HCT116 (cell line): Measurements from ENCODE around the gene NFIB. TPM values are rescaled to one million over a fixed set of nuclear protein-coding genes. Genes with fewer than 3 reads are reported as not detected.

ENCODE experiments used
- ATAC-seq: fragments of 200-7000 bp; cut with Tn5 transposase; 2 replicates; pipeline ENCODE4 v1.9.1; 2020; ENCODE audit warnings: mild to moderate bottlenecking, moderate library complexity
- BruUV-seq: library from RNA; stranded (reverse); fragments of 400-500 nt; replicated peaks from 2 replicates; lab custom pipeline; 2021; lab: Mats Ljungman, UMichigan
- CTCF ChIA-PET: fragments of 300-600 bp; sonication (Branson Sonifier 250); formaldehyde crosslinking; loops from one replicate; lab custom pipeline; 2021; ENCODE audit warnings: antibody characterized with exemption; lab: Charles Lee
- POLR2A ChIA-PET: fragments of 300-600, 350-600 bp; sonication (Branson Sonifier 250); formaldehyde crosslinking; loops from one replicate; lab custom pipeline; 2021; ENCODE audit warnings: antibody characterized with exemption; lab: Charles Lee
- RAD21 ChIA-PET, 2 experiments: fragments of 300-600 bp; sonication (Branson Sonifier 250); formaldehyde crosslinking; loops; one replicate each; lab custom pipeline; 2023; ENCODE audit warnings: low total read pairs in 2 of 2; ENCODE audit not compliant: uncharacterized antibody in 2 of 2, unreplicated experiment in 2 of 2, low non-redundant PET in 1 of 2; lab: Charles Lee
- DNase-seq: peaks from one replicate; pipeline ENCODE4 v3.0.0-alpha.2; 2010; ENCODE audit warnings: low read depth, low spot score
- H2AFZ ChIP-seq: fragments of 200-600 bp; shearing (Covaris generic), sonication (generic); 2 replicates; pipeline ENCODE4 v1.6.1; 2017; ENCODE audit warnings: low read depth, mixed run types, mixed read lengths, antibody characterized with exemption, low read length; ENCODE audit not compliant: poor library complexity, severe bottlenecking
- H3K27ac ChIP-seq: 2 replicates; pipeline ENCODE4 v1.5.1; 2012; ENCODE audit warnings: low read depth, low read length
- H3K27me3 ChIP-seq: fragments of 200-600 bp; sonication (generic); 2 replicates; pipeline ENCODE4 v1.6.1; 2016; ENCODE audit warnings: mixed run types, low read length, mixed read lengths; ENCODE audit not compliant: insufficient read depth
- H3K36me3 ChIP-seq, 2 experiments: fragments of 200-500 bp in 1 of 2; fragments of 200-600 bp in 1 of 2; sonication (Bioruptor generic) in 1 of 2; sonication (generic) in 1 of 2; 2 replicates each; pipeline versions ENCODE4 v1.5.1 to v1.6.1; 2014 to 2016; ENCODE audit warnings: low read length in 2 of 2, inconsistent platforms in 1 of 2, mixed read lengths in 1 of 2, mixed run types in 1 of 2; ENCODE audit not compliant: insufficient read depth in 2 of 2, control insufficient read depth in 1 of 2
- H3K4me1 ChIP-seq, 2 experiments: fragments of 200-600 bp in 1 of 2; sonication (generic) in 1 of 2; 2 replicates each; pipeline versions ENCODE4 v1.5.1 to v1.6.1; 2012 to 2017; ENCODE audit warnings: low read length in 2 of 2, inconsistent platforms in 1 of 2, mild to moderate bottlenecking in 1 of 2, mixed read lengths in 1 of 2, mixed run types in 1 of 2, moderate library complexity in 1 of 2; ENCODE audit not compliant: insufficient read depth in 2 of 2, control insufficient read depth in 1 of 2
- H3K4me2 ChIP-seq: fragments of 200-600 bp; sonication (generic); 2 replicates; pipeline ENCODE4 v1.6.1; 2017; ENCODE audit warnings: mixed run types, low read length, mixed read lengths
- H3K4me3 ChIP-seq, 2 experiments: fragments of 200-600 bp in 1 of 2; sonication (generic) in 1 of 2; replicated peaks in 1 of 2; 2 replicates each; pipeline ENCODE4 v1.5.1; 2011 to 2016; ENCODE audit warnings: low read length in 2 of 2, control low read depth in 1 of 2, low read depth in 1 of 2, mild to moderate bottlenecking in 1 of 2, mixed read lengths in 1 of 2, mixed run types in 1 of 2
- H3K79me2 ChIP-seq: fragments of 200-600 bp; sonication (generic); 2 replicates; pipeline ENCODE4 v1.6.1; 2017; ENCODE audit warnings: mild to moderate bottlenecking, mixed run types, low read length, moderate library complexity, mixed read lengths; ENCODE audit not compliant: insufficient read depth
- H3K9ac ChIP-seq: fragments of 200-600 bp; sonication (generic); 2 replicates; pipeline ENCODE4 v1.6.1; 2016; ENCODE audit warnings: low read length, mixed read lengths
- H3K9me2 ChIP-seq: fragments of 200-600 bp; sonication (generic), shearing (Covaris generic); 2 replicates; pipeline ENCODE4 v1.6.1; 2017; ENCODE audit warnings: mixed run types, mild to moderate bottlenecking, moderate library complexity; ENCODE audit not compliant: insufficient read depth
- H3K9me3 ChIP-seq, 2 experiments: fragments of 200-500 bp in 1 of 2; fragments of 200-600 bp in 1 of 2; sonication (Bioruptor generic) in 1 of 2; sonication (generic) in 1 of 2; 2 replicates each; pipeline ENCODE4 v1.6.1; 2014 to 2017; ENCODE audit warnings: low read length in 2 of 2, mixed read lengths in 2 of 2, inconsistent platforms in 1 of 2, low read depth in 1 of 2, mild to moderate bottlenecking in 1 of 2, mixed run types in 1 of 2, moderate library complexity in 1 of 2; ENCODE audit not compliant: control insufficient read depth in 1 of 2, insufficient read depth in 1 of 2
- H4K20me1 ChIP-seq: fragments of 200-600 bp; sonication (generic), shearing (Covaris generic); 2 replicates; pipeline ENCODE4 v1.6.1; 2017; ENCODE audit warnings: mixed run types, mild to moderate bottlenecking, moderate library complexity; ENCODE audit not compliant: insufficient read depth
- ATF3 ChIP-seq: IDR thresholded peaks from 2 replicates; pipeline ENCODE4 v1.6.1; 2012
- CBX3 ChIP-seq: IDR thresholded peaks from 2 replicates; pipeline ENCODE4 v1.6.1; 2012; ENCODE audit warnings: low read depth
- CEBPB ChIP-seq: IDR thresholded peaks from 2 replicates; pipeline ENCODE4 v1.6.1; 2012; ENCODE audit warnings: low read depth
- EGR1 ChIP-seq: IDR thresholded peaks from 2 replicates; pipeline ENCODE4 v1.6.1; 2012; ENCODE audit warnings: low read depth
- ELF1 ChIP-seq: IDR thresholded peaks from 2 replicates; pipeline ENCODE4 v1.6.1; 2012; ENCODE audit warnings: low read depth, borderline replicate concordance
- JUND ChIP-seq: IDR thresholded peaks from 2 replicates; pipeline ENCODE4 v1.6.1; 2012
- RAD21 ChIP-seq: IDR thresholded peaks from 2 replicates; pipeline ENCODE4 v1.6.1; 2012; ENCODE audit warnings: low read depth, mild to moderate bottlenecking
- SIN3A ChIP-seq: IDR thresholded peaks from 2 replicates; pipeline ENCODE4 v1.6.1; 2012; ENCODE audit warnings: low read depth
- TCF7L2 ChIP-seq: IDR thresholded peaks from 2 replicates; pipeline ENCODE4 v1.7.0; 2011; ENCODE audit warnings: borderline replicate concordance, inconsistent platforms; ENCODE audit not compliant: insufficient read depth, insufficient read length; ENCODE audit errors: extremely low read depth
- ZFX ChIP-seq: fragments of 450-650 bp; IDR thresholded peaks from 2 replicates; pipeline ENCODE4 v1.6.1; 2017
- ZNF274 ChIP-seq: fragments of 200-500 bp; sonication (Bioruptor generic); IDR thresholded peaks from 2 replicates; pipeline ENCODE4 v1.6.1; 2014; ENCODE audit warnings: mild to moderate bottlenecking, low read depth, low read length, inconsistent platforms
- intact Hi-C: fragments of 100-400 bp; cut with micrococcal nuclease; formaldehyde crosslinking; loops from 2 replicates; pipeline ENCODE4 v1.10.0; 2022
- total RNA-seq: library from RNA; stranded (reverse); gene quantifications from one replicate; pipeline ENCODE4 v1.2.1, GENCODE V29; 2021; ENCODE audit not compliant: unreplicated experiment
- TF ChIP-seq, protein P1 (sequence below): IDR thresholded peaks from 2 replicates; pipeline ENCODE4 v1.6.1; 2012
- TF ChIP-seq, protein P2 (sequence below), 3 experiments: fragments of 200-600 bp in 1 of 3; sonication (generic) in 1 of 3; IDR thresholded peaks in 2 of 3; conservative IDR thresholded peaks in 1 of 3; 2 replicates each; pipeline ENCODE4 v1.5.1; 2012 to 2017; ENCODE audit warnings: low read depth in 2 of 3, low read length in 2 of 3, antibody characterized with exemption in 1 of 3, borderline replicate concordance in 1 of 3, control low read depth in 1 of 3, mild to moderate bottlenecking in 1 of 3, mixed read lengths in 1 of 3, mixed run types in 1 of 3, moderate library complexity in 1 of 3; ENCODE audit not compliant: insufficient read depth in 1 of 3

The NFIB gene
- total RNA-seq, 1 experiment from 2014 or later = 6.6 TPM

GRCh38 chr9:14350754-14351153 lies 36.8 kb upstream of the NFIB start:
- no peaks in the 10 kb centered on the region for H4K20me1 ChIP-seq
- H3K4me3 ChIP-seq = no peak overlapping the region
- H3K79me2 ChIP-seq = no peaks in the 10 kb centered on the region
- no peak overlapping the region for H3K4me2 ChIP-seq
- DNase-seq (no peak), ATAC-seq (no peak)
- no peak overlapping the region for H3K9ac ChIP-seq
- no peak overlapping the region for H2AFZ ChIP-seq
- CTCF ChIA-PET = no interaction called here
- intact Hi-C loops = loop anchor here (5.0 to 10.0 kb wide), 2 partner anchors 286 to 1648 kb away; no protein-coding TSS in a partner anchor
- RAD21 ChIA-PET = no interaction called here
- no peak overlapping the region for H3K27ac ChIP-seq
- no peaks in the 10 kb centered on the region for H3K4me1 ChIP-seq
- TF ChIP-seq ELF1 (no peak), EGR1 (no peak), CEBPB (no peak), SIN3A (no peak), TCF7L2 (no peak), JUND (no peak), ZNF274 (no peak), ATF3 (no peak), CBX3 (no peak), RAD21 (no peak), ZFX (no peak)
- TF ChIP-seq, protein P1, sequence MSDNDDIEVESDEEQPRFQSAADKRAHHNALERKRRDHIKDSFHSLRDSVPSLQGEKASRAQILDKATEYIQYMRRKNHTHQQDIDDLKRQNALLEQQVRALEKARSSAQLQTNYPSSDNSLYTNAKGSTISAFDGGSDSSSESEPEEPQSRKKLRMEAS = no peak
- TF ChIP-seq, protein P2, sequence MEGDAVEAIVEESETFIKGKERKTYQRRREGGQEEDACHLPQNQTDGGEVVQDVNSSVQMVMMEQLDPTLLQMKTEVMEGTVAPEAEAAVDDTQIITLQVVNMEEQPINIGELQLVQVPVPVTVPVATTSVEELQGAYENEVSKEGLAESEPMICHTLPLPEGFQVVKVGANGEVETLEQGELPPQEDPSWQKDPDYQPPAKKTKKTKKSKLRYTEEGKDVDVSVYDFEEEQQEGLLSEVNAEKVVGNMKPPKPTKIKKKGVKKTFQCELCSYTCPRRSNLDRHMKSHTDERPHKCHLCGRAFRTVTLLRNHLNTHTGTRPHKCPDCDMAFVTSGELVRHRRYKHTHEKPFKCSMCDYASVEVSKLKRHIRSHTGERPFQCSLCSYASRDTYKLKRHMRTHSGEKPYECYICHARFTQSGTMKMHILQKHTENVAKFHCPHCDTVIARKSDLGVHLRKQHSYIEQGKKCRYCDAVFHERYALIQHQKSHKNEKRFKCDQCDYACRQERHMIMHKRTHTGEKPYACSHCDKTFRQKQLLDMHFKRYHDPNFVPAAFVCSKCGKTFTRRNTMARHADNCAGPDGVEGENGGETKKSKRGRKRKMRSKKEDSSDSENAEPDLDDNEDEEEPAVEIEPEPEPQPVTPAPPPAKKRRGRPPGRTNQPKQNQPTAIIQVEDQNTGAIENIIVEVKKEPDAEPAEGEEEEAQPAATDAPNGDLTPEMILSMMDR (IDR thresholded peaks at IDR 0.05 in 2 of 3, conservative IDR thresholded peaks at IDR 0.05 in 1 of 3; ENCODE audit: borderline replicate concordance in 1 of 3, insufficient read depth in 1 of 3, low read depth in 2 of 3, low read length in 2 of 3) = no peak
- no peaks in the 10 kb centered on the region for H3K9me2 ChIP-seq
- H3K36me3 ChIP-seq = no peaks in the 10 kb centered on the region
- POLR2A ChIA-PET = no interaction called here
- no peaks in the 10 kb centered on the region for H3K9me3 ChIP-seq
- BruUV-seq = no TSS peak
- H3K27me3 ChIP-seq = no peaks in the 10 kb centered on the region
